HL-60/S4 treated with phorbol 12-myristate 13-acetate at 8.2 ng/mL for 4 days and 3 days (cell line): Measurements from ENCODE around the gene ADARB2.
"Not testable (repeated sequence)": the region's sequence is repeated elsewhere in the genome, so short reads cannot be mapped to it uniquely, and the experiment has no call there.

ENCODE experiments used
- in situ Hi-C: fragments of 300-500 bp; cut with MboI; formaldehyde crosslinking; loops from 2 replicates; pipeline ENCODE4 v1.15.0; 2022; ENCODE audit warnings: low sequenced_read_pairs

ADARB2 gene

GRCh38 chr10:1552406-1552805 is 184.9 kb downstream of the ADARB2 start:
- in situ Hi-C loops: no loop called here

- in situ Hi-C loops: no loop called here
Measured at GRCh38 chr10:1551636-1552338, 185.5 kb downstream of the ADARB2 start.

DNA sequence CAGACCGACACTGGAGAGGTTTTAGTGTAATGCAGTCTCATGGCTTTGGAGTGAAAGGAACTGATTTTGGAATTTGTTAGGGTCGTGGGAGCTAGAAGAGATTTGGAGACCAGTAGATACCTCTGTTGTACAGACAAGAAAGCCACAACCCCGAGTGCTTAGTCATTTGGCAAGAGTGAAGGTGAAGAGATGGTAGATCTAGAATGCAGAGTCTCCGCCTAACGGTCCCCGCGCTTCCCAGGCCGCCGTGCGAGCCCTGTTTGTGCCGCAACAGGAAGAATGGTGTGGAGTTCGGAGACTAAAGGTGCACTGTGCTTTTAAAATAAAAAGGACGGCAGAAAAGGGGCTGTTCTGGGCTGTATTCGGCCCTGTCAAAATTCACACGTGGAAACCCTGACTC is 186.7 kb downstream of the ADARB2 start:
- in situ Hi-C loops: no loop called here

DNA sequence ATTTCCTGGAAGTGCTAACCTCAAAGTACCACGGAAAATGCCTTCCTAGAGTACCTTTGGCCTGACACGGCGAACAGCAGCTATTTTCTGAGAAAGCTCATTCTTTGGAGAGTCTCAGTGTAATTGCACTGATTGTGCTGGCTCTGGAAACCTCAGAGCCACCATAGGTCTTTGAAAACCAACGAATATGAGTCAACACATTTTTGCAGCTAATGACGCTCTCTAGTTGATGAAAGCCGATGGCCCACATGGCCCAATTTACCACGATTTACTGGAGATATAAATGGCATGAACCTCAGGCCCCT is 187.1 kb downstream of the ADARB2 start:
- in situ Hi-C loops: no loop called here

- in situ Hi-C loops: no loop called here
Measured at GRCh38 chr10:1549591-1550290, 187.6 kb downstream of the ADARB2 start.

DNA sequence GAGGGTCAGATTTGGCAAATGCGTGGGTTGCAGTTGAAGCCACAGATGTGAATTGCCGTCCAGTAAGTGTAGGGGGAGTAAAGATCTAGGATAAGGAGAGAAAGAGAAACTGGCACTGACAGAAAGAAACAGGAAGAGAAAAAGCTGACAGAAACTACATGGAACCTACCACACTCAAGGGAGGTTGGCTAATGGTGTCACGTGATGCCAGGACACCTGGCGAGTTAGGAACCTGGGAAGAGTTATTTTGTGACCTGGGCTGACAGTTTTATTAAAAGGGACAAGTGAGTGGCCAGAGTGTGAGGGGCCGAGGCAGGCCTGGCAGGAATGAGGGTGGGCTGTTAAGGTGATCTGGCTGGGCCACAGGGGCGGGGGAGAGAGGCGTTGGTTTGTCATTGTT is 188.7 kb downstream of the ADARB2 start:
- in situ Hi-C loops: no loop called here

GRCh38 chr10:1548146-1548545 is 189.2 kb downstream of the ADARB2 start:
- in situ Hi-C loops: no loop called here

DNA sequence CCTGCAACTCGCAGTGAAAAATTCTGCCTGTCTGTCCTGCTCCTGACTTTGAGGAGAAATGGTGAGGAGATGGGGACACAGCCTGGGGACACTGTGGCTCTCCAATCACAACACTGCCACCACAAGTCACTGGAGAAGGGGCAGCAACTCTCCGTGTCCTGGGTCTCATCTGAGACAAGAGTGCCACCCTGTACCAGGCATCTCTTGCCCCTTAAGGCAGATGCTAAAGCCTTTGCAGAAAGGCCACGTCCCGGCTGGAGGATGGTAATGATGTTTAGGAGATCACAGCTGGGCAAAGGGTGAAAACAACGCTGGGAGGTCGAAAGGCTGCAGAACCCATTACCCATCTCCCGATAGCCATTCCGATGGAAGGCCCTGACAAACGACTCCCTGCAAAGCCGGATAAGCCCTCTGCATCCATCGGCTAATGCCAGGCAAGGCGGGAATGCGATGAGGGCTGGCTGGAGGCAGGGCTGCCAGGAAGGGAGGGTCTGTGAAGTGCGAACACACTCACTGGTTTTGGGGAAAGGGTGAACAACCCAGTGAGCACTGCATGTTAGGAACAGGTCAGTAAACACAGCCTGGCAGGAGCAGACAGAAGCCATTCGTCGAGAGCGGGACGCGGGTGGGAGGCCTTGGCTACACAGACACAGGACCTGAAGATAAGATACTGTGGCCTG is 190.8 kb downstream of the ADARB2 start:
- in situ Hi-C loops: no loop called here

DNA sequence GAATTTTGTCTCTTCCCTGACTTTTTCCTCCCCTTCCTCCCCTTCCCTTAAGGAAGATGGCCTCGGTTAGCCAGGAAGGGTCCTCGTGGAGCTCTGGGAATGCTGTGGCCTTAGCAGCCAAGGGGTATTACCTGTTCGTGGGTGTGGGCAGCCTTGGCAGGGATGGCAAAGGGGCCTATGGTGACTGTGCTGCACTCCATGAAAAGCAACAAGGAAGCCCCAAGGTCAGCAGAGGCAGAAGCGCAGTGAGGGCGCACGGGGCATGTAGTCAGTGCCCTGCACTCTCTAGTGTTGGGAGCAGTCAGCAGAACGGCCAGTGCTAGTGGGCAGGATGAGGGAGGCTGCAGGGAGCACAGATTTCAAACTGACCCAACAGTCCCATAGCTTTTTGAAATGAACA is 191.8 kb downstream of the ADARB2 start:
- in situ Hi-C loops: no loop called here

- in situ Hi-C loops: no loop called here
Measured at GRCh38 chr10:1544929-1545328, 192.4 kb downstream of the ADARB2 start.

- in situ Hi-C loops: no loop called here
Measured at GRCh38 chr10:1544209-1544673, 193.1 kb downstream of the ADARB2 start.

GRCh38 chr10:1543596-1543995 is 193.7 kb downstream of the ADARB2 start:
- in situ Hi-C loops: no loop called here

DNA sequence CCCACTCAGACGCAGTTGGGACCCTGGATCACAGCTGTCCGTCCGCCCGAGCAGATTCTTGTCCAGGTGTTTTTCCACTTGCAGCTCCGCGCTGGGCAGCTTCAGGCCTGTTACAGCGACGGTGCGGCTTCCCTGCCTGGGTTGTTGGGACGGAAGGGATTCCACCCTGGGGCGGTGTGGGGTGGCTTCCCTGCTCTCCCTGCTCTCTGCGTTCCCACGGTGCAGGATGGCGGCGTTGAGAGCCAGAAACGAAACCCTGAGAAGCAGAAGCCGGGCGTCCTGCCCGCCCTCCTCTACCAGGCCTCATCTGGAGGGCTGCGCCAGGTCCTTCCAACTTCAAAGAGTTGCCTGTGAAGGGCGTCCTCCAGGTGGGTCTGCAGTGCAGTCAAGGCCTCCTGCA is 194.4 kb downstream of the ADARB2 start:
- in situ Hi-C loops: no loop called here

DNA sequence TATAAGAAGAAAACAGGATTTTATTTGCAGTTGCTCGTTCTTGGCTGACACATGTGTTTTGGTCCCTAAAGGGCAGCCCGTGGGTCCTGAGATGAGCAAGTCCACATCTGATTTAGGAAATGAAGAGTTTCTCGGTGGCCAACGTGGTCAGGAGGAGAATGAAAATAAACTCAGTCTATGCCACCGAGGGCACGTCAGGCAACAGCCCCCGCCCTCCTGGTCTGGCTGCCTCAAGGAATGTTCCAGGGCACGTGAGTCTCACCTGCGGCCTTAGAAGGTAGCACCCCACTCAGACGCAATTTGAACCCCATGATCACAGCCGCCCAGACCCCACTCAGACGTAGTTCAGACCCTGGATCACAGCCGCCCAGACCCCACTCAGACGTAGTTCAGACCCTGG is 197.2 kb downstream of the ADARB2 start:
- in situ Hi-C loops: no loop called here

- in situ Hi-C loops: no loop called here
Measured at GRCh38 chr10:1539216-1539615, 198.1 kb downstream of the ADARB2 start.

DNA sequence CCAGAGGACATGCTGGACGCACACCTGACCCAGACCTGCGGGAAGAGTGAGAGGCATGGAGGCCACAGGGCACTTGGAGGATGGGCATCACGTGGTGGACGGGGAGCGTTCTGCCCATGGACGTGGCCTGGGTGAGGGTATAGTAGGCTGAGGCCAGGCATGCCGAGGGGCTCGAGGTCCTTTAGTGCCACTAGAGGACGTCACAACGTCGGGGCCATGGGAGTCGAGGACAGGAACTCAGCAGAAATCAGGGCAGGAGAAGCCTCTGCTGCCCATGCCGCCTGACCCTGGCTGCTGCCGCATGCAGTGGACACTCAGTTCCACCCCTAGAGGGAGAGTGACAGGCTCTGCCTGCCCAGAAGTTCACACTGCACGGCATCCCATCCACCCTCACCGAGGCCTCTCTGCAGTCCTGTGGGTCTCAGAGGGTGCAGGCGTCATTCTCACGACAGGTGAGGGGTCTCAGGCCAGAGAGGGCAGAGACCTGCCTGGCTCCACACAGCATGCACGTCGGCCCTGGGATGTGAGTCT is 198.7 kb downstream of the ADARB2 start:
- in situ Hi-C loops: no loop called here

GRCh38 chr10:1538121-1538520 is 199.2 kb downstream of the ADARB2 start:
- in situ Hi-C loops: no loop called here

GRCh38 chr10:1537449-1537848 is 199.9 kb downstream of the ADARB2 start:
- in situ Hi-C loops: not testable (repeated sequence)

GRCh38 chr10:1536341-1536740 is 201.0 kb downstream of the ADARB2 start:
- in situ Hi-C loops: no loop called here

DNA sequence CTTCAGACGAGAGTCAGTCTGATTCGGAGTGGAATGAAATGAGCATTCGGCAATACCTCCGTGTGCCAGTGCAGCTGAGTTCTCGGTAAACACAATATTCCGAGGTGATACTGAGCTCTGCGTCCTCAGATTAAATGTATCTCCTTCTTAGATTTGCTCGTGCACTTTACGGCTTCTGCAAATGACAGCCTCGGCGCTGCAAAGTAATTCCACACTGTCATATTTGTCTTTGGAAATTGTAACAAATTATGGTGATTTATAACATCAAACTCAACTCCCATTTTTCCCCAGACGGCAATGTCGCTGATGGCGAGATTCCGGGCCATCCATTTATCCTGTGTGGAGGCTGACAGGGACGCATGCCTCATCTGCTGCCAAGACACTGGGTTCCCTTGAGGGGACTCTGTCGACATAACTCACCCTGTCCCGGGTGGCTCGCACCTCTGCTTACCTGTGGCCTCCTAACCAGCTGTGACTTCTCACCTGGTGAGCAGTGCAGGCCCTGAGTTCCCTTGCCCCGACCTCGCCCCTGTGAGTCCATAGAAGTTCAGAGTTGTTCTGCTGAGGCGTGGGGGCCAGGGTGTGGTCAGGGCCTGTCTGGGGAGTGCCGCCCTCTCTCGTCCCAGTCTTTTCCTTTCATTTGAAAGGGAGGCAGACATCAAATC is 201.9 kb downstream of the ADARB2 start:
- in situ Hi-C loops: no loop called here

GRCh38 chr10:1534820-1535219 is 202.5 kb downstream of the ADARB2 start:
- in situ Hi-C loops: no loop called here
